ENCODE data around the gene HPD. TPM values are rescaled to one million over a fixed set of nuclear protein-coding genes. Genes with fewer than 3 reads are reported as not detected.
"Not testable (repeated sequence)": the region's sequence is repeated elsewhere in the genome, so short reads cannot be mapped to it uniquely, and the experiment has no call there.

The HPD gene
- total RNA-seq (2014; rRNA removed; shearing (Covaris generic)): not detected in 2 replicates

DNA sequence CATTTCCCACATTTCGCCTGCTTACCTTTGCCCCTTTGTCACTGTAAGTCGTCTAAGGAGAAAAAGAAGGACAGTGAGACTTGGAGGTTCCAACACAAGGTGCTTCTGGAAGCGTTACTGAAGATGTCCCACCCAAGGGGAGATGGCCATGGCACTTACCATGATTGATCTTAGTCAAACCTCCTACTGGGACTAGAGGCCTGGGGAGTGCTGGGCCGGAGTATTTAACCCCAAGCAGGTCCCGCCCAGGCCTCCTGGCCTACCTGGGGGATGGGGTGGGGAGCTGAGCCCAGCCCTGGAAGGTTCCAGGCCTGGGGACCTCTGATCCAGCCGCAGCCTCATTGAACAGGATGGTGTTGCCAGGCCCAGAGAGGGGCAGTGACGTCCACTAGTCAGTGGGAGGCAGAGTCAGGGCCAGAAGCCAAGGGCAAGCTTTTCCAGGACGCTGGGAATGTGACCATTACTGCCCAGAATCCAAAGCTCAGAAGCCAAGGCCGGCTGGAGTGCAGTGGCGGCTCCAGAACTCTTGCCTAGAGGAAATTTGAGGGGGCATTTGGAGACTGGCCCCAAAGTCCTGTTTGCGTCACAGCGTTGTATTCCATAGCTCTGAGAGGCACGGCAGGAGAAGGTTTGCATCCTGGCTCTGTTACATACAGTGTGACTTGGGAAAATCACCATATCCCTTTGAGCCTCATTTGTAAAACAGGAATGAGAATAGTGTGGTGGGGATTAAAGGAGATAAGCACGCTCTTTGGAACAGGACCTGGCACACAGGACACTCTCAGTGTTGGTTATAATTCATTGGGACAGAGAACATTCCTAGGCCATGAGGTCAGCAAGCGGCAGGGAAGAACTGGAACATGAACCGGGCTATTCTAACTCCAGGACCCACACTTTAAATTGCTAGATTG lies at the start of gene HPD:
Gene HPD, minus strand, starts transcription at position 198 of the 911 bp plus-strand sequence. Its CDS starts 36 bp downstream, at position 162.
- DNase-seq (ENCODE audit: low read depth): peak; percentile 68

DNA sequence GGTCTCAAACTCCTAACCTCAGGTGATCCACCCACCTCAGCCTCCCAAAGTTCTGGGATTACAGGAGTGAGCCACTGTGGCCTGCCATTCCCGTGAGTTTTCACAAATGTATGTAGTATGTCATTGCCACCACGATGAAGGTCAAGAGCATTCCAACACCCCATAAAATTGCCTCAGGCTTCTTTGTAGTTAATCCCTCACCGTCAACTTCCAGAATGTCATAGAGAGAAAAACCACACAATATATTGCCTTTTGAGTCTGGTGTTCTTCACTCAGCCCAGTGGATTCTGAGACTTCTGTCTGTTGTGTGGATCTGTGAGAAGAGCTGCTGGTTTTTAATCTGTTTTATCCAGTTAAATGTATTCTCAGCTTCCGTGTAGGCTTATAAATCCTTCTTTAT lies 47.1 kb upstream of the HPD start:
- peak; percentile 67 for DNase-seq (ENCODE audit: low read depth)

DNA sequence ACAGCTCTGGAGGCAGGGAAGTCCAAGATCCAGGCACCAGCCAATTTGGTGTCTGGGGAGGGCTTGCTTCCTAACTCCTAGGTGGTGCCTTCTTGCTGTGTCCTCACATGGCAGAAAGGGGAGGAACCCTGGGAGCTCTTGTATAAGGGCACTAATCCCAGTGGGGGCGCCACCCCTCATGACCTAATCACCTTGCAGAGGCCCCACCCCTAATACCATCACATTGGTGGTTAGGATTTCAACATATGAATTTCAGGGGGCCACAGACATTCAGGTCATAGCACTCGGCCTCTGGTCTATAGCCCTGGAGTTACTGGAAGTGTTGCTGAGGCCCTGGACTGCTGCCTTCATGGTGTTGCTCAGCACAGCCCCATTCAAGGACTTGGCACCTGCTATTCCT lies 44.5 kb upstream of the HPD start:
- DNase-seq (ENCODE audit: low read depth): no peak

DNA sequence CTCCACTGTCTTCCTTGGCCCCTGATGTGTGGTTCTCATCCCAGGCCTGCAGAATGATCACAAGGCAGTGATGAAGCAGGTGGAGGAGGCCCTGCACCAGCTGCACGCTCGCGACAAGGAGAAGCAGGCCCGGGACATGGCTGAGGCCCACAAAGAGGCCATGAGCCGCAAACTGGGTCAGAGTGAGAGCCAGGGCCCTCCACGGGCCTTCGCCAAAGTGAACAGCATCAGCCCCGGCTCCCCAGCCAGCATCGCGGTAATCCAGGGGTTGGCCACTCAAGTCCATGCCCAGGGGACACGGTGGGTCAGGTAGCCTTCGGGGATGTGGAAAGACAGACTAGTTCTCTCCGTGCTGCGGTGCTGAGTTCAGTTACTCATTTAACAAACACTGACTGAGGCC lies 40.9 kb upstream of the HPD start:
- DNase-seq (ENCODE audit: low read depth): no peak

DNA sequence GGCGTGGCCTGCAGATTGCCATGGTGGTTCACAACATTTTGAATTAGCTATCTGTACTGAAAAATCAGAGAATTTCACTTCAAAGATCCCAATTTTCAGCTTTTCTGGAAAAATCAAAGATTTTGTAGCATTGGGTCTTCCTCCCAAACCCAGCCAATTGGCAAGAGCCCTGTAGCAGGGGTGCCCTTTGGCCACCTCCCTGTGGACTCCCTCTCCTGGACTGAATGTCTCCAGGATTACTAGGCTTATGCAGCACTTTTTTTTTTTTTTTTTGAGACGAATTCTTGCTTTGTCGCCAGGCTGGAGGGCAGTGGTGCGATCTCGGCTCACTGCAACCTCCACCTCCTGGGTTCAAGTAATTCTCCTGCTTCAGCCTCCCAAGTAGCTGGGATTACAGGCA lies 39.6 kb upstream of the HPD start:
- DNase-seq (ENCODE audit: low read depth): no peak

DNA sequence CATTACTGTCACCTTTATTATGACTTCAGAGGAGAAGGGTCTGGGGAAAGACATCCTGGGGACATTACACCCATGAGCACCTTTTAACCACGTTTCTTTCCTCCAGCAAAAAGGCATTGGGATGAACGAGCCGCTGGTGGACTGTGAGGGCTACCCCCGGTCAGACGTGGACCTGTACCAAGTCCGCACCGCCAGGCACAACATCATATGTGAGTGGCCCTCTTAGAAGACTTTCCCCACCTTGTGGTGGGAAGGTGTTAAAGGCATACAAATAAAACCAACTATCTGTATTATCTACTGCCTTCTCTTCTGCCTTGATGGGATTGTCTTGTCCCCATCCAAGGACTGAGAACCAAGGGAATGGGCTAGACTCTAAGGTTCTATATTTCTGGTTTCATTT lies 36.0 kb upstream of the HPD start:
- peak; percentile 23 for DNase-seq (ENCODE audit: low read depth)

DNA sequence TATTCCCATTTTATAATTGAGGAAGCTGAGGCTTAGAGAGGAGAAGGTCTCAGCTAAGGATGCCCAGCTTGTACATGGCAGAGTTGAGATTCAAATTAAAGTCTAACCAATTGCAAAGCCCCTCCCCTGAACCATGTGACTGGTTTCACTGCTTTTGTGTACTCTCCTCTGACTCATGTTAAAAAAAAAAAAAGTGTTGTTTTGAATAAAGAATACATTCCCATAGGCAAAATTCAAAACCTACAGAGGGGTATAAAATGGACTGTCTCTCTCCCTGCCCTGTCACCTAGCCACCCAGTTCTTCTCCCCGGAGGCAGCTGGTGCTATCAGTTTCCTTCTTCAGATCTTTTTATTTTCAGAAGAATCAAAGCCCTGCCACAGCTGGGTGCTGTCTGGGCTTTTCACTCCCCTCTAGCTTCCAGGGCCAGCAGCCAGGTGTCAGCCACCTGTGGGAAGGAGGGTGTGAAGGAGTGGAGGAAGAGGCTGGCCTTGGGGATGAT lies 35.4 kb upstream of the HPD start:
- peak; percentile 53 for DNase-seq (ENCODE audit: low read depth)

DNA sequence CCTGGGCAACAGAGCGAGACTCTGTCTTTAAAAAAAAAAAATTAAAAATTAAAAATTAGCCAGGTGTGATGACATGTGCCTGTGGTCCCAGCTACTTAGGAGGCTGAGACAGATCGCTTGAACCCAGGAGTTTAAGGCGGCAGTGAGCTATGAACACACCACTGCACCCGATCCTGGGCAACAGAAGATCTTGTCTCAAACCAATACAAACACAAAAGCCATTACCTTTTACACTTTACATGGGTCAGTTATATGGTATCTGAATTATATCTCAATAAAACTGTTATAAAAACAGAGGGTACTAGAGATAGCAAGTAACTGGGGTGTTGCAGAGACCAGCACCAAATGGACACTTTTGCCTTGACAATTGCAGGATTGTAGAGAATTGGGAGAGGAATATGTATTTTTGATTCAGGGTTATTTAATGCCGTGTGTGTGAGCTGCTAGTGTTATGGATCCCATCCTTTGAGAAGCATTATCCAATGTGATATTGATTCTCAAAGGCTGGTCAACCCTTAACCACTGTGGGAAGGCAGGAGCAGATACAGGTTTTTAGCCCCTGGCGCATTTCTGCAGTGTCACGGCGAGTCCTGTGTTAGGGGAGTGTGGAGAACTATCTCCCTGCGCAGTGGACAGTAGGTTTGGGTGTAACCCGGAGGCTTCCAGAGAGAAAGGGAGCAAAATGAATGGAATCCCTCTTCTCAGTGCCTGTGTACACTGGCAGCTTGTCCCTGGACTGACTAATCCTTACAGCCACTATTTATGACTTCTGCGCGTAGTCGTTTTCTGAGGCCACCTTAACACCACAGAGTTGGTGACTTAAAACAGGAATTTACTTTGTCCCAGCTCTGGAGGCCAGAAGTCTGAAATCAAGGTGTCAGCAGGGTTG lies 34.3 kb upstream of the HPD start:
- no peak for DNase-seq (ENCODE audit: low read depth)

DNA sequence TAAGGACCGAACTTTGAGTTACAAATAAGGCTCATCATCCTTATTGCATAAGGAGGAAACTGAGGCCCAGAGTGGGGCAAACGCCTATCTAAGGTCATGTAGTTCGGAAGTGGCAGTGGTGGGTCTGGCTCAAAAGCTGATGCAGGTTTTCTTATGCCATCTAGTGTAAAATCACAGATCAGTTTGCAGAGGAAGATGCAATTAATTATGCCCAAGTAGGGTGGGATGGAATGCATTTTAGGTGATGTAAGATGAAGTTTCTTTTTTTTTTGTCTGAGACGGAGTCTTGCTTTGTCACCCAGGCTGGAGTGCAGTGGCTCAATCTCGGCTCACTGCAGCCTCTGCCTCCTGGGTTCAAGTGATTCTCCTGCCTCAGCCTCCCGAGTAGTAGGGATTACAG lies 31.0 kb upstream of the HPD start:
- DNase-seq (ENCODE audit: low read depth): peak; percentile 9

DNA sequence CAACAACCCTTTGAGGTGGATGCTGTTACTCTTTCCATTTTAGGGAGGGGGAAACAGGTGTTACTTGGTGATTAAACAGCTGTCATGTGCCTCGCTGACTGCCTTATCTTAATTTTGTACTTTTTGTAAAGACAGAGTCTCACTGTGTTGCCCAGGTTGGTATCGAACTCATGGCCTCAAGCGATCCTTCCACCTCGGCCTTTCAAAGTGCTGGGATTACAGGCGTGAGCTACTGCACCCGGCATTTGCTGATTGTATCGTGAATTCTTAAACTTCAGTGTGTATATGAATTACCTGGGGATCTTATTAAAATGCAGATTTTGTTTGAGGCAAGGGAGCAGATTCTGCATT lies 30.6 kb upstream of the HPD start:
- DNase-seq (ENCODE audit: low read depth): no peak

DNA sequence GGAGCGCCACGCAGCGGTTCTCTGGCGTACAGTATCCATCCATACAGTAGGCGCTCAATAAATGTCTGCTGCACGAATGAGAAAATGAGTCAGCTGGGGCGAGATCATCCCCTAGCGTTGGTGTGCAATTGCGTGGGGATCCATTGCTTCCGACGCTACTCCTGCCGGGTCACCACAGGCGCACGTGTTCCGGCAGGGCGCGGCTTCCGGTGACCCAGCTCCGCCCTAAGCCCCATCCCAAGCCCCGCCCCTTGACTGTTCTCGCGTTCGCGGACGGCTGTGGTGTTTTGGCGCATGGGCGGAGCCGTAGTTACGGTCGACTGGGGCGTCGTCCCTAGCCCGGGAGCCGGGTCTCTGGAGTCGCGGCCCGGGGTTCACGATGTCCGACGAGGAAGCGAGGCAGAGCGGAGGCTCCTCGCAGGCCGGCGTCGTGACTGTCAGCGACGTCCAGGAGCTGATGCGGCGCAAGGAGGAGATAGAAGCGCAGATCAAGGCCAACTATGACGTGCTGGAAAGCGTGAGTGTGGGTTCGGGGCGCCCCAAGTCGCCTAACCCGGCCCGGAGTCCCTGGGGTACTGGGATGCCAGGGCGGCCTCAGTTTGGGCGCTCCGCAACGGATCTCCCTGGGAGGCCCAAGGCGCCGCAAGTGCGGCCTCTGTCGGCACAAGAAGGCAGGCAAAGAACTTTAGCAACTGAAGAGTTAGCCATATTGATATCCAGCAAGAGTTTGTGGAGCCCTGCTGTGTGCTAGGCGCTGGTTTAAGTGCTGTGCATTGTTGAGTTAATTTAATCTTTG lies 30.0 kb upstream of the HPD start, which contains the start of gene PSMD9:
Gene PSMD9, plus strand, starts transcription at position 313 of the 796 bp plus-strand sequence. Its CDS starts 67 bp downstream, at position 380.
- peak; percentile 94 for DNase-seq (ENCODE audit: low read depth)

DNA sequence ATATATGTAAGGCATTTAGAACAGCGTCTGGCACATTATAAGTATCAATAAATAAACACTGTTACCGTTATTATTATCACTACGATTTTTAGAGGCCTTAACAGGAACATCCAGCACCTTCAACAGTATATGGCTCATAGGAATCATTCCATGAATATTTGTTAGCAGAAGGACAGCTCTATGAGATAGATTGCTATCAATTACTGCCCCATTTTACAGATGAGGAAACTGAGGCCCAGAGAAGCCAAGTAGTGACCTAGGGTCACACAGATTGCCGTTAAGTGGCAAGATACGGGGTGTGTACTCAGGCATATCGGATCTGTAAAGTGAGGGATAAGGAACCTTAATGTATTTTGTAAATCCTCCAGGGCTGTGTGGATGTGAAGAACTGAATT lies 29.4 kb upstream of the HPD start:
- DNase-seq (ENCODE audit: low read depth): no peak

DNA sequence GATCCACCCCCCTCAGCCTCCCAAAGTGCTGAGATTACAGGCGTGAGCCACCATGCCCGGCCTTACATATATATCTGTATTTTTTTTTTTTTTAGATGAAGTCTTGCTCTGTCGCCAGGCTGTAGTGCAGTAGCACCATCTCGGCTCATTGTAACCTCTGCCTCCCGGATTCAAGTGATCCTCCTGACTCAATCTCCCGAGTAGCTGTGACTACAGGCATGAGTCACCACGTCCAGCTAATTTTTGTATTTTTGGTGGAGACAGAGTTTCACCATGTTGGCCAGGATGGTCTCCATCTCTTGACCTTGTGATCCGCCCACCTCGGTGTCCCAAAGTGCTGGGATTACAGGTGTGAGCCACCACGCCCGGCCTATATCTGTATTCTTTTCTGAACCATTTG lies 26.5 kb upstream of the HPD start:
- peak; percentile 33 for DNase-seq (ENCODE audit: low read depth)

DNA sequence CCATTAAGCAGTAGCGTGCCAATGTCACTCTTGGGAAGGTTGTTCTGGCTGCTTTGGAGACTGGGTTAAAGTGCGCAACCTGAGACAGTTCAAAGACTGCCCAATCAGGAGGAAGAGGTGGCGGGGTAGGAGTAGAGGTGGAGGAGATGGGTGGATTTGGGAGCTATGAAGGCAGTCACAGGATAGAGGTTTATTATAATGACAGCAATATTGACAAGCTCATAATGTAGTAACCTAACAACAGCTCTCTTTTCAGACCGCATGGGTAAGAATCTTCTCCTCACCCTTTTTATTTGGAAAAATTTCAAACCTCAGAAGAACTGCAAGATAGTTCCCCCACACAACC lies 24.6 kb upstream of the HPD start:
- DNase-seq (ENCODE audit: low read depth): no peak

DNA sequence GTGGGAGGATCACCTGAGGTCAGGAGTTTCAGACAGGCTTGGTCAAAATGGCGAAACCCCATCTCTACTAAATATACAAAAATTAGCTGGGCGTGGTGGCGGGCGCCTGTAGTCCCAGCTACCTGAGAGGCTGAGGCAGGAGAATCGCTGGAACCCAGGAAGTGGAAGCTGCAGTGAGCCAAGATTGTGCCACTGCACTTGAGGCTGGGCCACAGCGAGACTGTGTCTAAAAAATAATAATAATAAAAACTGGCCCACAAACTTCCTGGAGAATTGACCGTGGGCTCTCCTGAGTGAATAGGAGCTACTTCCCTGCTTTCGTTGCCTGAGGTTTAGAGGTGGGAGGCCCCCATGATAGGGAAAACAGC lies 17.4 kb upstream of the HPD start:
- DNase-seq (ENCODE audit: low read depth): not testable (repeated sequence)

DNA sequence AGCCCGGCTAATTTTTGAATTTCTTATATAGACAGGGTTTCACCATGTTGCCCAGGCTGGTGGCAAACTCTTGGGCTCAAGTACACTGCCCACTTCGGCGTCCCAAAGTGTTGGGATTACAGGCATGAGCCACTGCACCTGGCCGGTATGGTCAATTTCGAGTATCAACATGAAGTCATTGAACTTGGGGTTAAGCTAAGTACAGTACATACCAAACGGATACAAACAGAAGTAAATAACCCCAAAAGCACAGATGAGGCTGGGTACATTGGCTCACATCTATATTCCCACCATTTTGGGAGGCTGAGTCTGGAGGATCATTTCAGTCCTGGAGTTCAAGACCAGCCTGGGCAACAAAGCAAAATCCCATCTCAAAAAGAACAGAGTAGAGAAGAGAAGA lies 16.9 kb upstream of the HPD start:
- no peak for DNase-seq (ENCODE audit: low read depth)

DNA sequence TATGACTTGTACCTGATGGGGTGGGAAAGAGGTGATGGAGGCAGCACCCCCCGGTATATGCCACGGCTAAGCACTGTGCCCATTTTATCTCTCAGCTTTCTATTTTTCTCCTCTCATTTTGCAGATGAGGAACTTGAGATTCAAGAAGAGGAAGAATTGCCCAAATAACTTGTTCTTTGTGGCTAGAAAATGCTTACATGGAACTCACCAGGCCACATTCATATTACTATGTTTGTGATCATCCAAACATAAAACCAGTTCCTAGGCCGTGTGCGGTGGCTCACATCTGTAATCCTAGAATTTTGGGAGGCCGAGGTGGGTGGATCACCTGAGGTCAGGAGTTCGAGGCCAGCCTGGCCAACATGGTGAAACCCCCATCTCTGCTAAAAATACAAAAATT lies 15.4 kb upstream of the HPD start:
- DNase-seq (ENCODE audit: low read depth): no peak

DNA sequence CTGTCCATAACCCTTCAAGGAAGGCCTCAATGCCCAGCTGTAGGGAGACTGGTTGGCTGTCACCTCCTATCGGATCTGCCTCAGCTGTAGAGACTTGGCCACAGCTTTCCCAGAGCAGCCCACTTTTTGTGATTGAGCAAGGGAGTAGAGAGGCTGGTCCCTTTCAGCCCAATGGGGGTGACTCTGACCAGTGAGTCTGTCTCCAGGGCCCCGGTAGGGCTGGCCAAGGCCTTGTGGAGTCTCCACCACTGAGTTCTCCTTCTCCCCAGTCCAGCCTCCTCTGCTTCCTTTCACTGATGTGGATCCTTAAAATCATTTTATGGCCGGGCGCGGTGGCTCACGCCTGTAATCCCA lies 14.5 kb upstream of the HPD start:
- no peak for DNase-seq (ENCODE audit: low read depth)

DNA sequence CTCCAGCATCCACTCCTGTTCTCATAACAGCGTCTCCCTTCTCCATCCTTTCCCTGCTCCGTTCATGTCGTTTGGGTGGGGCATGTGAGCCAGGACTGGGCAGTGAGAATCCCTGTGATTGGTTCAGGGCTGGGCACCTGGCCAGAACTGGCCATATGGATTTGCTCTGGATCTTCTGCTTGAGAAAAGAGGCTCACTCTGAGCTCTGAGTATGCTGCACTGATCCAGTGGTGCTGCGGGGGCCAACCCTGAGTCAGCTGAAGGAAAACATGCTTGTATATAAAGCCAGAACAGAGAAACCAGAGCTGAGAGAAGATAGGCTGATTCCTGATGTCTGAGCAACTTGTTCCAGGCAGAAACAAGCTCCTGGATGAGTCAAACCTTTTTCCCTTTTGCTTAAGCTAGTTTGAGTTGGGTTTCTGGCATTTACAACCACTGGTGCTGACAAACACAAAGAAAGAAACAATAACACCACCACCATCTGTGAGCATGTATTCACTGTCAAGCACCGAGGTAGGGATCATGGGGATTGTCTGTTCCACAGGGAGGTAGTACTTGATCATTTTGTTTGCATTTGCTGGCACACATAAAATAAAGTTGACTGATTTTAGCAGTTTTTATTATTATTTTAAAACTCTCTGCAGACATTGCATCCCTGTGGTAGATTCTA lies 14.0 kb upstream of the HPD start:
- peak; percentile 71 for DNase-seq (ENCODE audit: low read depth)

DNA sequence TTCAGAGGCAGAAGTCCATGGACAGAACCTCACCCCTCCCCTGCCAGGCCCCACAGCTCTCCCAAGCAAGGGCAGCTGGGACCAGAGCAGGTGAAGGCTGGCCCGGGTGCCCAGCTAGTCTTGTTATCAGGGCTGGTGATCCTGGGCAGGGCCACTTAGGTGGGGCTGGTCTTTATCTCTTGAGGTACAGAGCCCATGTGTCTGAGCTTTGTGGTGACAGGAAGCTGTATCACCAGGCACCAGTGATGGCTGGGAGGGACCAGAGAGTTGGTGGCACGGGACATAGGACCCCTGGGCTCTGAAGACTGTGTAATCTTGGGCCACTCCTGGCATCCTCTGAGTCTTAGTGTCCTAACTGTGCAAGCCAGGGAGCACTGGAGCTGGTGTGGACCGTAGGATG lies 12.8 kb upstream of the HPD start:
- no peak for DNase-seq (ENCODE audit: low read depth)

DNA sequence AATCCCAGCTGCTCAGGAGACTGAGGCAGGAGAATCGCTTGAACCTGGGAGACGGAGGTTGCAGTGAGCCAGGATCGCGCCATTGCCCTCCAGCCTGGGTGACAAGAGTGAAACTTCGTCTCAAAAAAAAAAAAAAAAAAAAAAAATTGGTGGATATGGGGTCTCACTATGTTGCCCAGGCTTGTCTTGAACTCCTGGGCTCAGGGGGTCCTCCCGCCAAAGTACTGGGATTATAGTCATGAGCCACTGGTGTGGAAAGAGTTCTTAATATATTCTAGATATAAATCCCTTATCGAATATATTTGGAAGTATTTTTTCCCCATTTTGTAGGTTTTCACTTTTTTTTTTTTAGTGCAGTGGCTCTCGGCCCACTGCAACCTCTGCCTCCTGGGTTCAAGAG lies 10.6 kb upstream of the HPD start:
- DNase-seq (ENCODE audit: low read depth): not testable (repeated sequence)
